Adipose tissue (tissue), 3 donors: ENCODE data around the gene DDX54. TPM values are rescaled to one million over a fixed set of nuclear protein-coding genes. Genes with fewer than 3 reads are reported as not detected.
"Not testable (repeated sequence)": the region's sequence is repeated elsewhere in the genome, so short reads cannot be mapped to it uniquely, and the experiment has no call there.

Experiments used
- H3K27ac ChIP-seq: one replicate; pipeline ENCODE4 v1.5.1; 2013; ENCODE audit warnings: low read depth, low read length
- WGBS, 3 donors: extraction: QIAGEN DNeasy Blood & Tissue Kit; methylation state at CpG; one replicate each; pipeline ENCODE4 v1.1.7; 2013; 5-methylcytosine and 5-hydroxymethylcytosine counted together
- polyA plus RNA-seq, 3 donors: library from polyadenylated mRNA; stranded (reverse); fragments of 200-250 nt; gene quantifications; one replicate each; pipeline ENCODE4 v1.2.3, GENCODE V29; 2013
- donor health status: healthy with polysubstance abuse.
- donor health status: Bipolar disorder and iron deficiency.
- donor health status: healthy.

DDX54 gene
- polyA plus RNA-seq, 3 donors = 25.8 to 49.2 (median 38.6) TPM

- no peak overlapping the region for H3K27ac ChIP-seq
- WGBS, 3 donors = 23 to 28% (median 25%) methylated on average over 9 of the region's 9 CpGs
Measured at GRCh38 chr12:113152196-113152834, 33.0 kb downstream of the DDX54 start.

GRCh38 chr12:113151655-113152054, 33.6 kb downstream of the DDX54 start:
- 89 to 93% (median 92%) methylated on average over 3 of the region's 3 CpGs for WGBS, 3 donors
- H3K27ac ChIP-seq = no peak overlapping the region

- H3K27ac ChIP-seq = no peak within 1 kb of the TSS
- 30 to 37% (median 30%) methylated on average over 22 of the region's 22 CpGs for WGBS, 3 donors
Measured at GRCh38 chr12:113149361-113150150, 35.7 kb downstream of the DDX54 start, which contains the start of gene CFAP73. Gene CFAP73, plus strand, starts transcription at chr12:113149724. Its CDS starts 134 bp downstream, at chr12:113149858.

- H3K27ac ChIP-seq = no peak overlapping the region
- WGBS, 3 donors = 81 to 91% (median 86%) methylated on average over 2 of the region's 2 CpGs
Measured at GRCh38 chr12:113146999-113147398, 38.3 kb downstream of the DDX54 start.

- H3K27ac ChIP-seq = no peak overlapping the region
- 69 to 78% (median 74%) methylated on average over 12 of the region's 12 CpGs for WGBS, 3 donors
Measured at GRCh38 chr12:113145720-113146551, 39.3 kb downstream of the DDX54 start.

- no peak overlapping the region for H3K27ac ChIP-seq
- 77 to 84% (median 78%) methylated on average over 5 of the region's 5 CpGs for WGBS, 3 donors
Measured at GRCh38 chr12:113144806-113145205, 40.5 kb downstream of the DDX54 start.

- no peak overlapping the region for H3K27ac ChIP-seq
- 88 to 91% (median 90%) methylated on average over 8 of the region's 8 CpGs for WGBS, 3 donors
Measured at GRCh38 chr12:113143959-113144358, 41.3 kb downstream of the DDX54 start.

GRCh38 chr12:113142886-113143332, 42.4 kb downstream of the DDX54 start:
- WGBS, 3 donors = 64 to 67% (median 64%) methylated on average over 5 of the region's 5 CpGs

GRCh38 chr12:113142173-113142885, 42.9 kb downstream of the DDX54 start:
- no peak overlapping the region for H3K27ac ChIP-seq
- whole genome bisulfite sequencing, 3 donors = 40 to 53% (median 42%) methylated on average over 17 of the region's 17 CpGs

More at GRCh38 chr12:113142886-113143332, 42.4 kb downstream of the DDX54 start:
- no peak overlapping the region for H3K27ac ChIP-seq

- 76 to 83% (median 77%) methylated on average over 3 of the region's 3 CpGs for WGBS, 3 donors
- not testable (repeated sequence) for H3K27ac ChIP-seq
Measured at GRCh38 chr12:113141716-113142115, 43.6 kb downstream of the DDX54 start.

GRCh38 chr12:113140706-113141105, 44.6 kb downstream of the DDX54 start:
- WGBS, 3 donors = 79 to 86% (median 86%) methylated on average over 7 of the region's 7 CpGs
- H3K27ac ChIP-seq = no peak overlapping the region

GRCh38 chr12:113138826-113139225, 46.5 kb downstream of the DDX54 start:
- no peak overlapping the region for H3K27ac ChIP-seq
- 83 to 87% (median 84%) methylated on average over 3 of the region's 3 CpGs for WGBS, 3 donors

GRCh38 chr12:113137861-113138783, 47.2 kb downstream of the DDX54 start:
- no peak overlapping the region for H3K27ac ChIP-seq
- 80 to 89% (median 80%) methylated on average over 12 of the region's 12 CpGs for WGBS, 3 donors

- 73 to 98% (median 84%) methylated on average over 6 of the region's 6 CpGs for WGBS, 3 donors
- H3K27ac ChIP-seq = no peak overlapping the region
Measured at GRCh38 chr12:113136990-113137511, 48.2 kb downstream of the DDX54 start.

- H3K27ac ChIP-seq = no peak overlapping the region
- WGBS, 3 donors = 32 to 35% (median 35%) methylated on average over 21 of the region's 21 CpGs
Measured at GRCh38 chr12:113136128-113136989, 48.9 kb downstream of the DDX54 start.
